GM12892 (cell line): ENCODE results near the gene PVALEF.

Experiments used
- POLR2A ChIP-seq: IDR thresholded peaks from 2 replicates; pipeline ENCODE4 v1.6.1; 2011; ENCODE audit warnings: low read depth, low read length, control low read depth
- POLR2AphosphoS5 ChIP-seq: IDR thresholded peaks from 2 replicates; pipeline ENCODE4 v1.6.1; 2011; ENCODE audit warnings: low read depth, low read length, control low read depth
- TAF1 ChIP-seq: IDR thresholded peaks from 2 replicates; pipeline ENCODE4 v1.6.1; 2011; ENCODE audit warnings: low read depth, mild to moderate bottlenecking, control low read depth, low read length, borderline replicate concordance

DNA sequence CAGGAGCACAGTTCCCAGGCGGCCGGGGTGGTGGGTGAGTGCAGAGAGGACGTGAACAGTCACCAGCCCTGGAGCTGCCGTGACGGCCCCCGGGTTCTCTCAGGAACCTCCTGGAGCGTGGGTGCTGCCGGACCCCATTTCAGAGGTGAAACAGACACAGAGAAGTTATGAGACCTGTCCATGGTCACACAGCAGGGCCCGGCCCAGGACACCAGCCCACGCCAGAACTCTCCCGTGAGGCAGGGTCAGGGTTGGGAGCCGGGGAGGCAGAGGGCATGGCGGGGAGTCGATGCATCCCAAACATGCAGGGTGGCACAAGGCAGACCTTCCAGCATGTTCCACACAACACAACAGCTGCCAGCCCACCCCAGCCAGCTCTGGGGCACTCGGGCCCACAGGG, 3.8 kb upstream of the PVALEF start:
- no peak for TF ChIP-seq POLR2A
- no peak for TF ChIP-seq POLR2AphosphoS5
- no peak for TF ChIP-seq TAF1
